HG03565 (cell line): ENCODE measurements around the gene GARIN5A.
"Not testable (repeated sequence)": the region's sequence is repeated elsewhere in the genome, so short reads cannot be mapped to it uniquely, and the experiment has no call there.

Experiments used
- ATAC-seq: cut with Tn5 transposase; IDR thresholded peaks from one replicate; pipeline ENCODE4 v1.9.1; 2021; ENCODE audit warnings: mild to moderate bottlenecking, moderate library complexity; ENCODE audit not compliant: unreplicated experiment

Gene GARIN5A

GRCh38 chr19:50489461-50490011 is 12.9 kb upstream of the GARIN5A start:
- no peak for ATAC-seq

DNA sequence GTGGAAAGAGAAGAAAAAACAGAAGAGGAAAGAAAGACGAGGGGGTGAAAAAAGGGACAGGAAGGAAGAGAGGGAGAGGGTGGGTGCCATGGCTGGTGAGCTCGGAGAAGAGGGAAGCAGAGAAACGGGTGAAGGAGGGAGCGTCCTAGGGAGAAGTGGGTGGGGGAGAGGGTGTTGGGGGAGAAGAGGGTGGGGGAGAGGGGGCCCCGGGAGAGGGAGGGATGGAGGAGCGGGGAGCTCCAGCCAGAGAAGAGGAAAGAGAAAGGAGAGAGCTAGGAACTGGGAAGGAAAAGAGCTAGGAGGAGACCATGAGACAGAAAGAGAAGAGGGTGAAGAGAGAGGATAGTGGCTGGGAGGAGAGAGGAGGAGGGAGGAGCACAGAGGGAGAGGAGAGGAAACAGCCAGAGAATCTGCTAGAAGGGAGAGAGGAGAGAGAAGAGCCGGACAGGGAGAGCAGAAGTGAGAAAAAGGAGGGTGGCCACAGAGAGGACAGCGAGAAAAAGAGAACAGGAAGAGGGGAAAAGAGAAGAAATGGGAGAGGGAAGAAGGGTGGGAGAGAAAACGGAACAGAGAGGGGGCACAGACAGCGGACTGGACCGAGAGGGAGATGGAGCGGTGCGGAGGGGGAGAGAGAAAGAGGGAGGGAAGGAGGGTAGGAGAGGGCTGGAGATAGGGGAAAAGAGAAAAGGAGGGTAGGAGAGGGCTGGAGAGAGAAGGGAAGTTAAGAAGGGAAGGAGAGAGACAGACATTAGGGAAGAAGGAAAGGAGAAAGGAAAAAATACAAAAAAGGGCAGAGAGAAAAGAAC is 11.9 kb upstream of the GARIN5A start:
- ATAC-seq = no peak

DNA sequence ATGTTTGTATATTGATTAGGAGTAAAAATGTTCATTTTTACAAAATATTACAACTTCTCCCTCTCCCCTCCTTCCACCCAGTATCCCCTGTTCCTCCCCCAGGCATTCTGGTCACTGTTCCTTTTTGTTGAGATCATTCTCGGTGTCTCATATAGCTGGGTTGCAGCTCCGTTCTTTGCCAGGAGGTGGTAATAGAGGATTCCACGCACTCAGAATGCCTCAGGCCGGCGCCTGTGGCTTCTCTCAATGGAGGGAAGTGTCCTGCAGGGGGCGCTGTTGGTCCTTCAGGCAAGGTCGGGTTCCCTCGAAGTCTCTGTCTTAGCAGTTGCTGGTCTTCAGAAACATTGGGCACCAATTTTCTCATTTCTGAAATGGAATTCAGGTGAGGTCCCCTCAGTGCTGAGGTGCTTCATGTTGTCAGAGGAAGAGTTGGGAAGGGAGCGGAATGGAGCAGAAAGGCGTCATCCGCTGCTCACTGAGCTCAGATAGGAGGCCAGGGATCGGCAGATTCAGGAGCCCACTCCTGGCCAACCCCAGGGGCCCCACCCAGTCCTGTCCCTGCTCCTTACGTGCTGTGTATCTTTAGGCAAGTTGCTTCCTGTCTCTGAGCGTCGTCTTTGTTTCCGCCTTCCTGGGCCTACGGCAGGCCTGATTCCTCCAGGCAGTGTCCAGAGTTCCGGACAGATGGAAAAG is 10.3 kb upstream of the GARIN5A start:
- ATAC-seq = no peak

DNA sequence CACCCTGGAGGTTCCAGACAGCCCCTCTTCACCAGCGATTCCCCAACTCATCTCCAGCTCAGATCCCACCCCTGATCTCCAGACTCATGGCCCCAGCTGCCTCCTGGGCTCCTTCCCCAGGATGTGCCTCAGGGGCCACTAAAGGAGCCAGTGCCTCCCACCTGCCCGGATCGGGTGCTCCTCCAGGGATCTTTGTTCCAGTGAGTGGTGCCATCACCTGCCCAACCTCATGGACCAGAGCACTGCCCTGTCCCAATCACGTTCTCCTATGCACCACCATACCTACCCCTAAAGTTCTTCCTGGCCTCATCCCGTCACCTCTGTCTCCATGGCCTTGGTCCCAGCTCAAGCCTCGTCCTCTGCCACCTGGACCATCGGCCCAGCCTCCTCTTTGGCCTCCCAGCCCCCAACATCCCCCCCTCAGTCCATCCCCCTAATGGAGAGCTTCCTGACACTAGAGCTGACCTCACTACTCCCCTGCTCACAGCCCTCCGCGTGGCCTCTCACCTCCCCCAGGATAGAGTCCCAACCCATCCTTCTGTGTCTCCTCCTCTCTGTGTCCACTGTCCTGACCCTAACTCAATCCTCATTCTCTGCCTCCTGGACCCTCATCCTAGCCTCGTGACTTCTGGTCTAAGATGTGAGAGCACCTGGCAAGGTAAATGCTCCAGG is 8.8 kb upstream of the GARIN5A start:
- ATAC-seq = no peak

DNA sequence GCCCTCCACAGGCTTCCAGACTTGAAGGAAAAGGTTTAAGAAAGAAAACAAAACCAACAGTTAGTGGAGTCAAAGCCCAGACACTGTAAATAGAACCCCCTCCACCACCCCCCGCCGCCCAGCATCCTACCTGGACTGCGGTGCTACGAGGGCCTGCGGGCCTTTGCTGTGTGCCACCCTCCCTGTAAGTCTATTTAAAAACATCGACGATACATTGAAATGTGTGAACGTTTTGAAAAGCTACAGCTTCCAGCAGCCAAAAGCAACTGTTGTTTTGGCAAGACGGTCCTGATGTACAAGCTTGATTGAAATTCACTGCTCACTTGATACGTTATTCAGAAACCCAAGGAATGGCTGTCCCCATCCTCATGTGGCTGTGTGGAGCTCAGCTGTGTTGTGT is 6.3 kb upstream of the GARIN5A start:
- no peak for ATAC-seq

DNA sequence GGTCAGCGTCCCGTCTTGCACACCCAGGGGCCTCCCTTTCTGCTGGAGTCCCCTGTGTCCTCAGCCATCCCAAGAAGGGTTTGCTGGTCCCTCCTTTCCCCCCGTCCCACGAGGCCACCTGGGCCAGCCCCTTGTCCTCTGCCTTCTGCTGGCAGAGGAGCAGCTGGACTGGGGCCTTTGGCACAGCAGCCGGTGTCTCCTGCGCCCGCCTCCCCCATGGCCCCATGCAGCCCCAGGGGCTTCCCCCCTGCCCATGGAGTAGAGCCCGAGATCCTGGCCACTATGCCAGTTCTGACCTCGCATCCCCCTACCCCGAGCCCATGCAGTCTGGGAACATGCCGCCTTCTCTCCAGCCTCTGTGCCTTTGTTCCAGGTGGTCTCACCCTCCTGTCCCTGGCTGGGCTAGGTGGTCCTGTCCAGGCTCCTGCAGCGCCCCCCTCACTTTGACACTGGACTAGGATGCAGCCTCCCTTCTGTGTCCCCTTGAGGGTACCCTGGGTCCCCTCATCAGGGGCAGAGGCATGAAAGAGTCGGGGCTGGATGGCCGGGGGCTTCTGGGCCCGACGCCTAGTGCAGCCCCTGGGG is 5.7 kb upstream of the GARIN5A start:
- ATAC-seq = no peak

GRCh38 chr19:50481351-50482149 is 4.9 kb upstream of the GARIN5A start:
- no peak for ATAC-seq

DNA sequence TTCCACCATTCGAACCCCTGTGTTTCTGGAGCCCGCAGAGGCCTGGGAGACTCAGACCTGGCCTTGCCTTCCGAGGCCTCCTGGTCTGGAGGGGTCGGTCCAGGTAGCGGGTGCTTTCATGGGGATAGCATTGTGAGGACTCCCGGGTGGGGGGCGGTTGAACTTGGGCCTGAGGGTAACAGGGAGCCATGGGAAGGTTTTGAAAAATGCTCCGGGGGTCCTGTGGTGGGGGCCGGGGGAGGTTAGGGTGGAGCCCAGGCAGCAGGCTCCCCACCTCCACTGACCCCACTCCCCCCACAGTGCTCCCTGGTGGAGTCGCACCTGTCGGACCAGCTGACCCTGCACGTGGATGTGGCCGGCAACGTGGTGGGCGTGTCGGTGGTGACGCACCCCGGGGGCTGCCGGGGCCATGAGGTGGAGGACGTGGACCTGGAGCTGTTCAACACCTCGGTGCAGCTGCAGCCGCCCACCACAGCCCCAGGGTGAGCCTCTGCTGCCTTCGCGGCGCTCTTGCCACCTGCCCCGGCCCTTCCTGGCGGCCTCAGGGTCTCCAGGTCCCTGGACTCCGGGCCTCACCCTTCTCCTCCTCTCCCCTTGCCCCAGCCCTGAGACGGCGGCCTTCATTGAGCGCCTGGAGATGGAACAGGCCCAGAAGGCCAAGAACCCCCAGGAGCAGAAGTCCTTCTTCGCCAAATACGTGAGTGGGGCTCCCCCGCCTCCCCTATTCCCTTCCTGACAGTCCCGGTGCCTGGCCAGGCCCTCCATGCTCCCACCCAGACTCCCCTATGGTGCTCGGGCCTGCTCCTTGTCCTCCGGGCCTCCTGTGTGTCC is 3.8 kb upstream of the GARIN5A start:
- ATAC-seq = no peak

DNA sequence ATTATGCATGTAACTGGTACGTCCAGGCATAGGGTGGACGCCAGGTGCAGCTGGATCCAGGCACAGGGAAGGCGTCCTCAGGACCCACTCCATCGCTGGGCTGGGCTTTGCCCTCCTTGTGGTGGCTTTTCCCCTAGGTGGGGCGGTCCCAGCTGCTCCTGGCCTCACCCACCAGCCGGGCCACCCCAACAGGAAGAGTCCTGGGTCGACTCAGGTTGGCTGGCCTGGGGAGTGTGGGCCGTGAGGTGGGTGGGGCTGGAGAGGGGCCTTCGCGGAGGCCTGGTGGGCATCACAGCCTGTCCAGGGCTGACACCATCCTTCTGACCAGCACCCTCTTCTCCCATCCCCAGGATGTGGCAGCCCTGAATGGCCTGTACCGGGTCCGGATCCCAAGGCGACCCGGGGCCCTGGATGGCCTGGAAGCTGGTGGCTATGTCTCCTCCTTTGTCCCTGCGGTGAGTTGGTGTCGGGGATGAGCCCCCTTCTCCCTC is 3.2 kb upstream of the GARIN5A start:
- ATAC-seq = no peak

DNA sequence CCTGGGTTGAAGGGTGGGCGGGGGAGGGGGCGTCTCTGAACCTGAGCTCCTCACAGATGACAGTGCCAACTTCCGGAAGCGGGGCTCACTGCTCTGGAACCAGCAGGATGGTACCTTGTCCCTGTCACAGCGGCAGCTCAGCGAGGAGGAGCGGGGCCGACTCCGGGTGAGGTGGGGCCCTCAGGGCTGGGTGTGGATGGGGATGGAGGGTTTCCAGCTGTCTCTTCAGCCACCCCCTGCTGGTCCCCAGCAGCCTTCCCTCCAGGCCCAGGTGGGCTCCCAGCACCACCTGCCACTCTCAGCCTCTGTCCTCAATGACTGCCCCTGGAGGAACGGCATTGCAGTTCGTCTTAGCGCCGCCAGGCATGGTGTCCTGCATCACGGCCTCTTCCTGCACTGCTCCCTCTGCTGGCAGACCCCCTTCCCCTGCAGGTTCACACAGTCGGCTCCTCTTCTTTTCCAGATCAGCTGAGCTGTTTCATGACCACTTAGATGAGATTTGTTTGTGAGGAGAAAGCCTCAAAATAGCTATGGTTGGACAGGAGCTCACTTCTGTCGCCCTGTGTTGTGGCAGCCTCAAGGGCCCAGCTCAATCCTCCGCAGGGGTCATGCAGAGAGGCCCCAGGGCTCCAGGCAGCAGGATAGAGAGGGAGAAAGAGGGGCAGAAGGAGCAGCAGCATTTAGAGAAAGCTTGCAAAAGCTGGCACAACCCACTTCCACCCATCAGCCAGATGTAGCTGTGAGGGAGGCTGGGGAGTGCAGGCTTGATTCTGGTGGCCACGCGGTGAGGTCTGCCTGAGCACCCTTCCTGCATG is 2.5 kb upstream of the GARIN5A start:
- no peak for ATAC-seq

- ATAC-seq = no peak
These were observed 1.3 kb upstream of the GARIN5A start for GRCh38 chr19:50477751-50478515.

- ATAC-seq = no peak
These were observed 225 bp upstream of the GARIN5A start for GRCh38 chr19:50476907-50477238.

- no peak for ATAC-seq
These were observed 868 bp downstream of the GARIN5A start for GRCh38 chr19:50475736-50476223.

GRCh38 chr19:50475101-50475568 is 1.5 kb downstream of the GARIN5A start:
- no peak for ATAC-seq

DNA sequence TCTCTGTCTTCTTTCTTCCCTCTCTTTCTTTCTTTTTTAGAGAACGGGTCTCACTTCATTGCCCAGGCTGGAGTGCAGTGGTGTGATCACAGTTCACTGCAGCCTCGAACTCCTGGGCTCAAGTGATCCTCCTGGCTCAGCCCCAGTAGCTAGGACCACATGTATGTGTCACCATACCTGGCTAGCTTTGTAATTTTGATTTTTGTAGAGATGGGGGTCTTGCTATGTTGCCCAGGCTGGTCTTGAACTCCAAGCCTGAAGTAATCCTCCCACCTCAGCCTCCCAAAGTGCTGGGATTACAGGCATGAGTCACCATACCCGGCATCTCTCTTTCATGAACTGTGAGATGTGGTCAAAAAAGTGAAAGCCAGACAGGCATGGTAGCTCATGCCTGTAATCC is 3.3 kb downstream of the GARIN5A start:
- not testable (repeated sequence) for ATAC-seq

DNA sequence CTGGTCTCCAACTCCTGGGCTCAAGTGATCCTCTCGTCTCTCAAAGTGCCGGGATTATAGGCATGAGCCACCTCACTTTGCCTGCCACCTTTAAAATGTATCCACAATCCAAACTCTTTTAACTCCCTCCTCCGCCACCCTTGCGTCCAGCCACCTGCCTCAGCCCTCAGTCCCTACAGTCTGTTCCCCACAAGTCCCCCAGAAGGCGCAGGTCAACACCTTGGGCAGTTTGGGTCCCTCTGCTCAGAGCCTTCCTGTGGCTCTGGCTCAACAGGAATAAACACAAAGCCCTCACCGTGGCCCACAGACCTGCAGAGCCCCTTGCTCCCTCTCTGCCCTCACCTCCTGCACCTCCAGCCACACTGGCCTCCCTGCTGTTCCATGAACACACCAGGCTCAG is 7.8 kb downstream of the GARIN5A start:
- ATAC-seq = no peak

- no peak for ATAC-seq
These were observed 9.1 kb downstream of the GARIN5A start for GRCh38 chr19:50467566-50467965.

DNA sequence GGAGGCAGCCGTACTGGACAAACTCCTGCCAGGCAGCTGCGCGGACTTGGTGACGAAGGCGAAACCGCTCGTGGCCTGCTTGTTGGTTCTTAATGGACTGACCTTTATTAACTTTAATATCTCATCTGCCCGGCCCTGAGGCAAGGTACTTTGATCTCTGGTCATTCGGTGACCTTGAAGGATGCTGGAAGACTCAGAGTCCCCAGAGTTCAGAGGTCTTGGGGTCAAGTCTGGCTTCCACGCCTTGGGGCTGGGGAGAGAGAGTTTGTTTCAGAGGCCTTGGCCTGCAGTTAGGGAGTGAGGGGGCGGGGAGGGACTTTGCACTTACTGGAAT is 10.0 kb downstream of the GARIN5A start:
- no peak for ATAC-seq
